ENCODE results near the gene SCAMP5.

SCAMP5 gene

DNA sequence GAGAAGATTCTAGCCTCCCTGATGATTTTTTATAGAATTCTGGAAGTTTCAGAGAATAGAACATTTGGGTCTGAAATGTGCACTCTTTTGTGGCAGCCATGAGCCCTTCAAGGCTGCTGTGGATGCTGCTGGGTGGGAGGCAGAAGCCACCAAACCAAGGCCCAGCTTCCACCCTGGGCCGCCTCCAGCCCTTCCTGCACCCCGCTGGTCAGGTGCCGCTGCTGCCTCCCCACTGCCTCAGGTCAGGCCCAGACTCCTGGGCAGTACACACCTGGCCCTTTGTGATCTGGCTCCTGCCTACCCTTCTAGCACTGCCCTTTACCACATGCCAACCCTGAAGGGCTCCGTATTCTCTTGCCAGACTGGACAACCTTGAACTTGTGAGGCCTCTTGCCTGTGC is 56.3 kb downstream of the SCAMP5 start:
- in situ Hi-C loops (cut with MboI; ENCODE audit: low sequenced_read_pairs, unreplicated experiment) = no loop called here
- no peak for DNase-seq (ENCODE audit: low spot score)
- TF ChIP-seq CTCF (IDR thresholded peaks at IDR 0.05; ENCODE audit: borderline replicate concordance, control extremely low read depth, extremely low read depth, insufficient read depth, missing control alignments) = no peak

- DNase-seq (ENCODE audit: low spot score) = no peak
- no peak for TF ChIP-seq CTCF (IDR thresholded peaks at IDR 0.05; ENCODE audit: borderline replicate concordance, control extremely low read depth, extremely low read depth, insufficient read depth, missing control alignments)
- in situ Hi-C loops (cut with MboI; ENCODE audit: low sequenced_read_pairs, unreplicated experiment) = no loop called here
Observed at GRCh38 chr15:75052972-75053747, 57.8 kb downstream of the SCAMP5 start.

DNA sequence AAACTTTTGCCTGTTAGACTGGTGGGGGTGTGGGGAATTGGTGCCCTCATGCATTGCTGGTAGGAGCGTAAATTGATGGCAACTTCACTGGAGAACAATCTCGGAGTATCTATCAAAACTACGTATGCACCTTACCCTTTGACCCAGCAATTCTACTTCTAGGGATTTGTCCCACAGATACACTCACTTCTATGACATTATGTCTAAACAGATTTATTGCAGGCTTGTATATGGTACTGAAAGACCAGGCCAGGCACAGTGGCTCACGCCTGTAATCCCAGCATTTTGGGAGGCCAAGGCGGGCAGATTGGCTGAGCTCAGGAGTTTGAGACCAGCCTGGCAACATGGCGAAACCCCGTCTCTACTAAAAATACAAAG is 58.4 kb downstream of the SCAMP5 start:
- no peak for DNase-seq (ENCODE audit: low spot score)
- TF ChIP-seq CTCF (IDR thresholded peaks at IDR 0.05; ENCODE audit: borderline replicate concordance, control extremely low read depth, extremely low read depth, insufficient read depth, missing control alignments) = no peak
- in situ Hi-C loops (cut with MboI; ENCODE audit: low sequenced_read_pairs, unreplicated experiment) = no loop called here

DNA sequence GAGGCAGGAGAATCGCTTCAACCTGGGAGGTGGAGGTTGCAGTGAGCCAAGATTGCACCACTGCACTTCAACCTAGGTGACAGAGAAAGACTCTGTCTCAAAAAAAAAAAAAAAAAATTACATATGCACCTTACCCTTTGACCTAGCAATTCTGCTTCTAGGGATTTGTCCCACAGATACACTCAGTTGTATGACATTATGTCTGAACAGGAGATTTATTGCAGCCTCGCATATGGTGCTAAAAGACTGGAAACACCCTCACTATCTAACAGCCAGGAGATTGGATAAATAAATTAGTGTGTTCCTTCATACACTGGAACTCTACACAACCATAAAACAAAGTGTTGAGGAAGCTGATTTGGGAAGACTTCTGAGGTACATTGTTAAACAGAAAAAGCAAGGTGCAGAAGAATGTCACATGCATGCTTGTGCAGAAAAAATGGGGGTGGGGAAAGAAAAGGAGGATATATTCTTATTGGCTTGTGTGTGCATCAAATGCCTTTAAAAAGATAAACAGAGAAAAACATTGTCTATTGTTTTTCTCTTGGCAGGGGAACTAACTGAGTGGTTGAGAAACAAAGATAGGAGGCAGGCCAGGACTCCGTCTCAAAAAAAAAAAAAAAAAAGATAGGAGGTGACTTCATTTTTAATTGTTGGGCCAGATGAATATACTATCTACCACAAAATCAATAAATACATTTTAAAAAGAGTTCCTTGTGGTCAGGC is 59.0 kb downstream of the SCAMP5 start:
- TF ChIP-seq CTCF (IDR thresholded peaks at IDR 0.05; ENCODE audit: borderline replicate concordance, control extremely low read depth, extremely low read depth, insufficient read depth, missing control alignments) = no peak
- no peak for DNase-seq (ENCODE audit: low spot score)
- in situ Hi-C loops (cut with MboI; ENCODE audit: low sequenced_read_pairs, unreplicated experiment) = no loop called here

DNA sequence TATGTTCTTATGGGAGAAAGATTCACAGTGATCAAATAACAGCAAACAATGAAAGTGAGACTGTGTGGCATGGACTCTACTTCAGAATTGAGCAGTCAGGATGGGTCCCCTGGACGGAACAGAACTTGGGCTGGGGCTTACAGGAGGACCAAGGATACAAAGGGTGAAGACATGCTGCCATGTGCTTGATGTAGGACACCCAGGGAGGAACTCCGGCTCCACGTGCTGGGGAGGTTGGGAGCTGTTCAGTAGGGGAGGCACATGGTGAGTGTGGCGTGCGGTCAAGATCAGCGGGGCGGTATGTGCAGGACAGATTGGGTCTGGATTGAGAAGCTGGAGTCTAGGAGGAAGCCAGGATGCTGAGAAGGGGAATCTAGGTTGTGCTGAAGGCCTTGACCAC is 60.7 kb downstream of the SCAMP5 start:
- no peak for TF ChIP-seq CTCF (IDR thresholded peaks at IDR 0.05; ENCODE audit: borderline replicate concordance, control extremely low read depth, extremely low read depth, insufficient read depth, missing control alignments)
- in situ Hi-C loops (cut with MboI; ENCODE audit: low sequenced_read_pairs, unreplicated experiment) = no loop called here
- DNase-seq (ENCODE audit: low spot score) = no peak

DNA sequence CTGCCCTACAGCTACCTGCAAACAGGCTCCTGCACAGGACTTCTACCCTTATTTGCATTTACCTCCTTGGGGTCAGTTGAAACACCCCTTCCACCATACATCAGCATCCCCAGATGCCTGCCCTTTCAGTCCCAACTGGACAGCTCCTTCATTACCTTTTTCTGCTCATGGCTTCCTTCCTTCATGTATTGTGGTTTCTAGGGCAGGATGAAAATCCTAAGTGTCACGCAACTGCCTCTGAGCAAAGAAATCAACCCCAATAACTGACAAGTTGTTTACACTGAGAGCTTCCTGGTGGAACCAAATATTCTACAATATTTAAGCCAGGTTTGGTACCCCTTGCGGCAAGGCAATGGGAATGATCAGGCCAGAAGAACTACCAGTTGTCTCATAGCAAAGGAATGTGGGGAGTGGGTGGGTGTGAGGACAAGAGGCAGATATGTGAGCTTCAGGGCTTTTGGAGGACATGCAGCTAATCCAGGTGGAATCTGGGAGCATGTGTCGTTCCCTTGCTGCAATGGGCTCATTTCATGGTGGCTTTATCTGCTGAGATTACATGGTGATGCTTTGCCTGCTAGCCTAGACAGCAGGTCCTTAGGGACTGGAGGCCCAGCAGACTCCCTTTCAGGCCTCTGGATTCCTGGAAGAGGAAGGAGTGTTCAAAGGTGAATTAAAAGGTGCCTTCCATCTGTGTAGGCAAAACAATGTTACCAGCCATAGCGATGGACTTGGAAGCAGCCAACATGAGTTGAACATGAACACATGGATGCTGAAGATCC is 63.0 kb downstream of the SCAMP5 start:
- in situ Hi-C loops (cut with MboI; ENCODE audit: low sequenced_read_pairs, unreplicated experiment) = no loop called here
- no peak for DNase-seq (ENCODE audit: low spot score)
- no peak for TF ChIP-seq CTCF (IDR thresholded peaks at IDR 0.05; ENCODE audit: borderline replicate concordance, control extremely low read depth, extremely low read depth, insufficient read depth, missing control alignments)
